ENCODE measurements around the gene CPNE5.
"Not testable (repeated sequence)": the region's sequence is repeated elsewhere in the genome, so short reads cannot be mapped to it uniquely, and the experiment has no call there.

CPNE5 gene

DNA sequence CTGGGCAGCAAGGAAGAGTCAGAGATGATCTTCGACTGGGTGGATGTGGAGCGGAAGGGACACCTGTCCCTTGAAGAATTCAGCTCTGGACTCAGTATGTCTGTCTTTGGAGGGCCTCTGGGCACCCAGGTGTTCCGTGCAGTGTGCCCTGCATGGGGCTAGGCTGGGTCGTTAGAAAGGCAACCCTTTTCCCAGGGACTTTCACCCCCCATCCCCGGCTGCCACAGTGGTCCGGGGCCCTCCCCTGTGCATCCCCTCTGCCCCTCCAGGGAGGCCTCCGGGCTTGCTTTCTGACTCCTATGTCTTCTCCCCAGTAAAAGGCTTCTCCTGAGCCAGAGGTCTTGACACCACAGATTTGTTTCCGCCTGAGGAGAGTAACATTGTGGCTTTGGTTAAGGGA lies 125.4 kb downstream of the CPNE5 start:
- TF ChIP-seq SP1 (IDR thresholded peaks at IDR 0.05) (no peak), ZNF384 (IDR thresholded peaks at IDR 0.05) (no peak), FOXM1 (IDR thresholded peaks at IDR 0.05; ENCODE audit: borderline replicate concordance) (no peak), TARDBP (IDR thresholded peaks at IDR 0.05) (no peak), BHLHE40 (IDR thresholded peaks at IDR 0.05; ENCODE audit: borderline replicate concordance) (no peak)
- CTCF ChIA-PET: no interaction called here
- DNase-seq (ENCODE audit: extremely low spot score): no peak
- POLR2A ChIA-PET: no interaction called here

DNA sequence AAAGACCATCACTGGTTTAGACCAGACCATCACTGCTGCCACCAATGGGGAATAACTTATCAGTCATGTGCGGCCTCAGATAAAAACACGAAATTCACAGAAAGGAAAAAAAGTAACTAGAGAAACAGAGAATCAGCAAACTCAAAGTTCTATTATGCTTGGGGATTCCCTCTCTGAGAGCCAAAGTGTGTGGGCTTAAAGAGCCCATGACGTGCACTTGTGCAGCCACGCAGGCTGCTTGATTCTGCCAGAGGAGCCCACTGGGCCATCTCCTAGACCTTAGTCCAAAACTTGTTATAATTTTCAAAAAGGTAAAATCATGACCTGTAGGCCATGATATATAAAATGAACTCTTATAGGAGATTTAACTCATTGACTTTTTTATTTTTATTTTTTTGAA lies 126.4 kb downstream of the CPNE5 start:
- no peak for TF ChIP-seq SUZ12 (IDR thresholded peaks at IDR 0.05)
- TF ChIP-seq, protein P1, sequence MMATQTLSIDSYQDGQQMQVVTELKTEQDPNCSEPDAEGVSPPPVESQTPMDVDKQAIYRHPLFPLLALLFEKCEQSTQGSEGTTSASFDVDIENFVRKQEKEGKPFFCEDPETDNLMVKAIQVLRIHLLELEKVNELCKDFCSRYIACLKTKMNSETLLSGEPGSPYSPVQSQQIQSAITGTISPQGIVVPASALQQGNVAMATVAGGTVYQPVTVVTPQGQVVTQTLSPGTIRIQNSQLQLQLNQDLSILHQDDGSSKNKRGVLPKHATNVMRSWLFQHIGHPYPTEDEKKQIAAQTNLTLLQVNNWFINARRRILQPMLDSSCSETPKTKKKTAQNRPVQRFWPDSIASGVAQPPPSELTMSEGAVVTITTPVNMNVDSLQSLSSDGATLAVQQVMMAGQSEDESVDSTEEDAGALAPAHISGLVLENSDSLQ (IDR thresholded peaks at IDR 0.05): no peak
- TF ChIP-seq NFRKB (IDR thresholded peaks at IDR 0.05): no peak
- TF ChIP-seq FOXK2 (IDR thresholded peaks at IDR 0.05): no peak
- no peak for TF ChIP-seq L3MBTL2 (conservative IDR thresholded peaks at IDR 0.05)
- TF ChIP-seq HDGF (IDR thresholded peaks at IDR 0.05; ENCODE audit: borderline replicate concordance): no peak
- no peak for TF ChIP-seq TARDBP (IDR thresholded peaks at IDR 0.05)
- no peak for TF ChIP-seq ZNF384 (IDR thresholded peaks at IDR 0.05)
- TF ChIP-seq LEF1 (IDR thresholded peaks at IDR 0.05; ENCODE audit: borderline replicate concordance): no peak
- no peak for TF ChIP-seq ARNT (IDR thresholded peaks at IDR 0.05)
- no peak for TF ChIP-seq SP1 (IDR thresholded peaks at IDR 0.05)
- TF ChIP-seq ELF4 (IDR thresholded peaks at IDR 0.05): no peak
- TF ChIP-seq FOXA1 (IDR thresholded peaks at IDR 0.05): no peak
- no peak for TF ChIP-seq FOXM1 (IDR thresholded peaks at IDR 0.05; ENCODE audit: borderline replicate concordance)
- no peak for TF ChIP-seq CTBP1 (IDR thresholded peaks at IDR 0.05; ENCODE audit: borderline replicate concordance)
- TF ChIP-seq BHLHE40 (IDR thresholded peaks at IDR 0.05; ENCODE audit: borderline replicate concordance): no peak
- ChIA-PET POLR2A (no interaction called here), CTCF (no interaction called here)
- no peak for DNase-seq (ENCODE audit: extremely low spot score)

DNA sequence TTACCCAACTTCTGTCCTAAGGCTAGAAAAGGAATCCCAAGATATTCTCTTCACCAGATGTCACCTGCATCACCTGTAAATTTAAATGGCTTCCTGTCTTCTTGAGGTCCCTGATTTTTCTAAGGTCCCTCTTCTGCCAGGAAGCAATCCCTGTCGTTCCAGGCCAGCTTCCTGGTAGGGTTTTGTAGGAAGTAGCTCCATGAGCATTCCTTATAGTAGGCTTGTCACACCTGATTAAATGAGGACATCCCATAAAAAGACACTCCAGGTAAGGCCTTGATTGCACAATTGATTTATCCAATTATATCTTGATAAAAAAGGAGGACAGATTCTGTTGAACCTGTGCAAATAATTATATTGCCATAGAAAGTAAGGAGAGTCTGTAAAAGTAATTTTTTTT lies 132.9 kb downstream of the CPNE5 start:
- ChIA-PET CTCF (interaction anchor here (1.2 to 1.6 kb wide), 2 partner anchors 18 to 91 kb away, joined by 3 to 5 read pairs; no protein-coding TSS in a partner anchor), POLR2A (interaction anchor here (0.6 to 1.5 kb wide), 3 partner anchors 13 to 28 kb away, joined by 3 to 6 read pairs (median 3); partner anchors contain the start of gene CDKN1A)
- TF ChIP-seq L3MBTL2 (conservative IDR thresholded peaks at IDR 0.05) (no peak), FOXK2 (IDR thresholded peaks at IDR 0.05) (no peak), ZNF384 (IDR thresholded peaks at IDR 0.05) (no peak), FOXA1 (IDR thresholded peaks at IDR 0.05) (no peak), ARNT (IDR thresholded peaks at IDR 0.05) (no peak), NFRKB (IDR thresholded peaks at IDR 0.05) (no peak)

DNA sequence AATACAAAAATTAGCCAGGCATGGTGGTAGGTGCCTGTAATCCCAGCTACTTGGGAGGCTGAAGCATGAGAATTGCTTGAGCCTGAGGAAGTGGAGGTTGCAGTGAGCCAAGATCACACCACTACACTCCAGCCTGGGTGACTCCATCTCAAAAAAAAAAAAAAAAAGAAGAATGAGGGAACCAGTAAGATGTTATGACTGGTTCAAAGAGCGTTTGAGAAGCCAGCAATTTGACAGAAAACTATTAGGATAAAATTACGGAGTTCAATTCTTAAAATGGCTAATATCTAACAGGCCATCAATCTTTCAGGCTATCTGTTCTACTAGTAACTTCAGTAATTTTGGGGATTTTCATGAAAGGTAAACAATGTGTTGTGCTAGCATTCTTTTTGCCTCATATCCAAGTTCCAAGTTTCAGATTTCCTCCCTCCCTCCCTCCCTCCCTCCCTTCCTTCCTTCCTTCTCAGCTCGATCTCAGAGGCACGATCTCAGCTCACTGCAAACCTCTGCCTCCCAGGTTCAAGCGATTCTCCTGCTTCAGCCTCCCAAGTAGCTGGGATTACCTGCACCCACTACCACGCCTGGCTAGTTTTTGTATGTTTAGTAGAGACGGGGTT lies 134.2 kb downstream of the CPNE5 start:
- ChIA-PET POLR2A (interaction anchor here (1.0 kb wide), 1 partner anchor 26 kb away, joined by 3 read pairs; the partner anchor contains the start of gene CDKN1A), CTCF (interaction anchor here (1.6 kb wide), 1 partner anchor 19 kb away, joined by 5 read pairs; no protein-coding TSS in a partner anchor)
- not testable (repeated sequence) for DNase-seq (ENCODE audit: extremely low spot score)

More for the DNA sequence above, 132.9 kb downstream of the CPNE5 start:
- no peak for DNase-seq (ENCODE audit: extremely low spot score)

DNA sequence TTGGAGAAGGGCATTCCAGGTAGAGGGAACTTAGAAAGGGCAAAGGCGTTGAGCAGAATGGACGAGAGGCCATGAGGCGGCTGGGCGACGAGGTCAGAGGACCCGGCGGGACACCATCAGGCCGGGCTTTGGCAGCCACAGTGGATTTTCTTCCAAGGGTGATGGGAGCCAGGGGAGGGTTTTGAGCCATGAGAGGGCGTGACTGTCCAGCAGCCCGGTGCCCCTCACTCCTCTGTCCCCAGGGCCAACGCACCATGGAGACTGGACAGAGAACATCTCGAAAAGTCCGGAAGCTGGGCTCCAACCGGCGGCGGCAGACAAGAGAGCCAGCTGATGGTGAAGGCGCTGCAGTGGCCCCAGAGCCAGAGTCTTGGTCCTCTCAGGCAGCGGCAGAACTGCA lies 135.3 kb downstream of the CPNE5 start:
- TF ChIP-seq FOXK2 (IDR thresholded peaks at IDR 0.05) (no peak), CTBP1 (IDR thresholded peaks at IDR 0.05; ENCODE audit: borderline replicate concordance) (no peak), HDGF (IDR thresholded peaks at IDR 0.05; ENCODE audit: borderline replicate concordance) (no peak), SUZ12 (IDR thresholded peaks at IDR 0.05) (no peak), NFRKB (IDR thresholded peaks at IDR 0.05) (no peak), BHLHE40 (IDR thresholded peaks at IDR 0.05; ENCODE audit: borderline replicate concordance) (no peak), SP1 (IDR thresholded peaks at IDR 0.05) (no peak), LEF1 (IDR thresholded peaks at IDR 0.05; ENCODE audit: borderline replicate concordance) (no peak)
- CTCF ChIA-PET: no interaction called here
- POLR2A ChIA-PET: interaction anchor here (1.0 kb wide), 1 partner anchor 25 kb away, joined by 3 read pairs; the partner anchor contains the start of gene CDKN1A
- no peak for DNase-seq (ENCODE audit: extremely low spot score)

DNA sequence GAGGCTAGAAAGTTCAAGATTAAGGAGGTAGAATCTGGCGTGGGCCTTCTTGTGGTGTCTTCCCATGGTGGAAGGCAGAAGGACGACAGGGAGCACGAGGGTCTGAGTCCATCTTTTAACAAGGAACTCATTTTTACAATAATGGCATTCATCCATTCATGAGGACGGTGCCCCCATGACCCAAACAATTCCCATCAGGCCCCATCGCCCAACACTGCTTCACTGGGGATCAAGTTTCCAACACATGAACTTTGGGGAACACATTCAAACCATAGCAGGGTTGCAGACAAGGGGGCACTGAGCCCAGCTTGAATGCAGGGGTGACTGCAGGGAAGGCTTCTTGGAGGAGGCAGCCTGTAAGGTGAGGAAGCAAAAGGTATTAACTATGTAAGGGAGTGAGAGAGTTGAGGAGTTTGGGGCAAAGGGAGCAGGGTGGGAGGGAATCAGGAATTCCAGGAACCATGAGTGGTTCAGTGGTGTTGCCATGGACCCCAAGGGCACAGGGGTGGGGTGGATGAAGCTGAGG lies 136.1 kb downstream of the CPNE5 start:
- no peak for DNase-seq (ENCODE audit: extremely low spot score)
- no peak for TF ChIP-seq FOXM1 (IDR thresholded peaks at IDR 0.05; ENCODE audit: borderline replicate concordance)
- TF ChIP-seq LEF1 (IDR thresholded peaks at IDR 0.05; ENCODE audit: borderline replicate concordance): no peak
- TF ChIP-seq TARDBP (IDR thresholded peaks at IDR 0.05): no peak
- POLR2A ChIA-PET: no interaction called here
- CTCF ChIA-PET: no interaction called here

DNA sequence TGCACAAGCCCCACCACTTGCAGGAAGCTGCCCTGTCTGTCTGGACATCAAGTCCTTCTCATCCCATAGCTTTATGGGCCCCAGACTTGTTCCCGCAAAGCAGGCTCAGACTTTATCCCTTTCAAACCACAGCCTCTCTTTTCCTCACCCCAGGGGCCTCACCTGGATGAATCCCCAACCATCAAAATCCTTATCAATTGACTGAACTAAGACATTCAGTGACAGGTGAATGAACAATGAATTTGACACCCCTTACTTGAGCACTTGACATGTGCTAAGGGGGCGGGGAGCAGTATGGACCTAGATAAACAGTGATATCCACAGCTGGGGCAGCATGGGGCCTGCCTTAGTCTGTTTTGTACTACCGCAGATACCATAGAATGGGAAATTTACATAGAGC lies 136.6 kb downstream of the CPNE5 start:
- ChIA-PET POLR2A (no interaction called here), CTCF (no interaction called here)
- no peak for DNase-seq (ENCODE audit: extremely low spot score)
- TF ChIP-seq LEF1 (IDR thresholded peaks at IDR 0.05; ENCODE audit: borderline replicate concordance): no peak
- TF ChIP-seq ZNF384 (IDR thresholded peaks at IDR 0.05): no peak
- TF ChIP-seq NFRKB (IDR thresholded peaks at IDR 0.05): no peak
- TF ChIP-seq FOXM1 (IDR thresholded peaks at IDR 0.05; ENCODE audit: borderline replicate concordance): no peak
- no peak for TF ChIP-seq FOXA1 (IDR thresholded peaks at IDR 0.05)
- no peak for TF ChIP-seq ARNT (IDR thresholded peaks at IDR 0.05)
- no peak for TF ChIP-seq CTBP1 (IDR thresholded peaks at IDR 0.05; ENCODE audit: borderline replicate concordance)
- TF ChIP-seq SUZ12 (IDR thresholded peaks at IDR 0.05): no peak
- TF ChIP-seq TARDBP (IDR thresholded peaks at IDR 0.05): no peak

DNA sequence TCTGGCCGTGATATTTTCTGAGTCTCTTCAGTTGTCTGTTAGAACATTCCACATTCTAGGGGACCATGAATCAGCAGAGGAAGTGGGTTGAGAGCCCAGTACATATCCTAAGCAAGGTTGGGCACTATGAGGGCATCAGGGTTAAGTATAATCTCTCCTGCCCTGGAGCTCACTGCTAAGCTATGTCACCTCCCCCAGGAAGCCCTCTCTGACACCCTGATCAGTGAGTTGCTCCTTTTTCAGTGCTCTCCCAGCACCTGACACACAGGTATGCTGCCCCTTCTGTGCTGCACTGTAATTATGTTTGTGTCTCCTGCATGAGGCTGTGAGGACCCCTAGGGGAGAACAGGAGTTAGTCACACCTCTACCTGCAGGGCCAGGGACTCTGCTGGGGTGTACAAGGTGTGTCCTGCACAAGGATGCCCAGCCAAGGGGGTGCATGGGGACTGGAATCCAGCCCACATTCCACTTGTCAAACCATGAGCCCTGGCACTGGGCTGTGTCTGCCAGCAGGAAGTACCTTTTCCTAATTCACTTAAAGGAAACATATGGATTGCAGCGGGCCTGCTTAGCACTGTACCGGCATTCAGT lies 137.7 kb downstream of the CPNE5 start:
- POLR2A ChIA-PET: no interaction called here
- no peak for TF ChIP-seq SUZ12 (IDR thresholded peaks at IDR 0.05)
- DNase-seq (ENCODE audit: extremely low spot score): no peak
- CTCF ChIA-PET: no interaction called here
